NOMO-1 (cell line): Measurements from ENCODE around the gene MRPL49.
"Not testable (repeated sequence)": the region's sequence is repeated elsewhere in the genome, so short reads cannot be mapped to it uniquely, and the experiment has no call there.

Source experiments
- DNase-seq, 2 experiments: peaks; one replicate each; lab custom pipeline; 2025; ENCODE audit not compliant: unreplicated experiment in 2 of 2; lab: John Stamatoyannopoulos, UW

MRPL49 gene

DNA sequence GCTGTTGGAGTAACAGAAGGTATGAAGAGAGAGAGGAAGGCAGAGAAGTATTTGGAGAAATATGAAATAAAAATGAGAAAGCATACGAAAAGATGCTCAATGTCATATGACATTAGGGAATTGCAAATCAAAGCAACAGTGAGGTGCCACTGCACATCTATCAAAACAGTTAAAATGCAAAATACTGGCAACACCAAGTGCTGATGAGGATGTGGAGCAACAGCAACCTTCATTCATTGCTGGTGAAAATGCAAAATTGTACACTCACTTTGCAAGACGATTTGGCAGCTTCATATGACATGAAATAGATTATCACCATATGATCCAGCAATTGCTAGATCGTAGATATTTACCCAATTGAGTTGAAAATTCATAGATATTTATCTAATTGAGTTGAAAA, 38.5 kb downstream of the MRPL49 start:
- no peak for DNase-seq

DNA sequence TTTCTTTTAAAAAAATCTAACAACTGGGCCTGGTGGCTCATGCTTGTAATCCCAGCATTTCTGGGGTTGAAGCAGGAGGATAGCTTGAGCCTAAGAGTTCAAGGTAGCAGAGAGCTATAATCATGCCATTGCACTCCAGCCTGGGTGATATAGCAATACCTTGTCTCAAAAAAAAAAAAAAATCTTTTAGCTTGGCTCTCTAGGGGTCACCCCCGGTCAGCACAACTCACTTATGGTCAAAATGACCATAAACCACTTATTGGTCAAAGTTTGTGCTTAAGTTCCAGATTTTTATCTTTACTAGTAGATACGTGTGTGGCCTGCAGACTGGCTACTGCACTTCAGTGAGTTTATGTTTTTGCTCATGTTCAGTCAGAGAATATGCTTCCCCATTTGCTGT, 41.6 kb downstream of the MRPL49 start:
- DNase-seq = no peak

DNA sequence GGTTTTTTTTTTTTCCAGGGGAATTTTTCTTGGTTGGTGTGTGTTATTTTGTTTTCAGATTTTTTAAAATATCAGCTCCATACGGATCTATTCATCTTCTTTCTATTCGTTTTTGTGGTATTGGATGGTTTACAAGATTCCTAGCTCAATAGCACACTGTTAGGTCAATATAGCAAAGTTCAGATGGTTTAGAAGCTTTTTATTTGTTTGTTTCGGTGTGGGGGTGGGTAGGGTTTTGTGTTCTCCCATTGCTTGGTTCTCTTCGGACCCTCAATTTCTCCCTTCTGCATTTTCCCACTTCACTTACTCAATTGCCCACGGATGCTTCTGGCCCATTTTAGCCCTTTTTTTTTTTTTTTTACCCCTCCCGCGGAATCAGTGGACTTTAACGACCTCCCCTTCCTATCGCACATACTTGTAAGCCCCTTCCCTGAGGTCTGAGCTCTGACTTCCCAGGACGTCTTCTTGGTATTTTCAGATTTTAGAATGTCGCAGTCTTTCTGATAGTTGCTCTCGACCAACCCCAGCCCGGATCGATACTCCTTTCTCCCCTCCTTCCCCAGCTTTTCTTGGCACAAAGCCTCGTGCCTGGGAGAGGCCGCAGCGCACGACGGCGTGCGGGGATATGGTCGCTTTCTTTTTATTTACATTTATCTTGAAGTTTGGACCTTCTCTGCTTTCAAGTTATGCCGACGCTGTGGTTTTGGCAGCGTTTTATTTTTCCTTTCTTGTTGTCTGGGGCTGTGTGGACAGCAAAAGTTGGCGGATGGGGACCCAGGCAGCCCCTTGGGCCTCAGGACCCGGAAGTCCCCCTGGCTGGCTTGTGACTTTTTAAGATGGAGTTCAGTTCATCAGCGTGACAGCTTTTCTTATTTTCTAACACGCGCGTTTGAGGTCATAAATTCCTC, 43.5 kb downstream of the MRPL49 start:
- DNase-seq = no peak

DNA sequence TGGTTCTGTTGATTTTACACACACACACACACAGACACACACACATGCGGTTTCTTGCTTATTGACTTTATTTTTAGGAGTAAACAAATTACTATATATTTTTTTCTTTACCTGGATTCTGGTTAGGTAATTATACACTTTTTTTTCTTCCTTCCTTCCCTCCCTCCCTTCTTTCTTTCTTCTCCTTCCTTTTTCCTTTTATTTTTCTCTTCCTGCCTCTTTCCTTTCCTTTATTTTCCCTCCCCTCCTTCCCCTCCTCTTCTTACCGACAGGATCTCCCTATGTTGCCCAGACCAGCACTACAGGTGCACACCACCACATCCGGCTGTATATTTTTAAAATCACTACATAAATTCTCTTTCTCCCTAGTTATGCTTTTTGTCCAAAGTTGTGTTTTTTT, 44.8 kb downstream of the MRPL49 start:
- DNase-seq = no peak

DNA sequence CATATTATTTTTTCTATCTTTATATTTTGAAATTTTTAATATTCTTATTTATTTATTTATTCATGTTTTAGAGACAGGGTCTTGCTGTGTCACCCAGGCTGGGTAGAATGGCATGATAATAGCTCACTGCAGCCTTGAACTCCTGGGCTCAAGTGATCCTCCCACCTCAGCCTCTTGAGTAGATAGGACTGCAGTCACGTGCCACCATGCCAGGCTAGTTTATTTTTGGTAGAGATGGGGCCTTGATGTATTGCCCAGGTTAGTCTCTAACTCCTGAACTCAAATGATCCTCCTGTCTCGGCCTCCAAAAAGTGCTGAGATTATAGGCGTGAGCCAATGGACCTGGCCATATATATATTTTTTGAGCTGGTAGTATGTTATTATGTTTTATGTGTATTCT, 45.5 kb downstream of the MRPL49 start:
- DNase-seq = no peak

DNA sequence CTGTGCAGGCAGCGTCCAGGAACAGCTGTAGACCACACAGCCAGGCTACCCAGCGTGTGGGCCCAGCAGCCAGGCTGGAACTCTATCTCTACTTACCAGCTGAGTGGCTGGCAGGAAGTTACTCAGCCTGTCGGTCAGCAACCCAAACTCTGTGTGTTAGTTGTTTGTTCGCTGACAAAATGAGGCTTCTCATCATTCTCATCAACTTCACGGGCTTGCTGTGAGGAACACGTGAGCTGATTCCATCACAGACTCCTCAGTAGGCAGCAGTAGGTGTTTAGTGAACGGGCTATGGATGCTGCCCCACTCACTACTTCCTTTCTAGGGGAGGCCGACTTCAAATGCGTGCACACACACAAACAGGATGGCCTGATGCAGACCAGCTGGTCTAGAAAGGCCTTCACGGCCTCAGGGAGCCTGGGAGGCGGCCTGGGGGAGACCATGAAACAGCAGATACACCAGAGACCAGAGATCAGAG, 47.1 kb downstream of the MRPL49 start:
- no peak for DNase-seq

DNA sequence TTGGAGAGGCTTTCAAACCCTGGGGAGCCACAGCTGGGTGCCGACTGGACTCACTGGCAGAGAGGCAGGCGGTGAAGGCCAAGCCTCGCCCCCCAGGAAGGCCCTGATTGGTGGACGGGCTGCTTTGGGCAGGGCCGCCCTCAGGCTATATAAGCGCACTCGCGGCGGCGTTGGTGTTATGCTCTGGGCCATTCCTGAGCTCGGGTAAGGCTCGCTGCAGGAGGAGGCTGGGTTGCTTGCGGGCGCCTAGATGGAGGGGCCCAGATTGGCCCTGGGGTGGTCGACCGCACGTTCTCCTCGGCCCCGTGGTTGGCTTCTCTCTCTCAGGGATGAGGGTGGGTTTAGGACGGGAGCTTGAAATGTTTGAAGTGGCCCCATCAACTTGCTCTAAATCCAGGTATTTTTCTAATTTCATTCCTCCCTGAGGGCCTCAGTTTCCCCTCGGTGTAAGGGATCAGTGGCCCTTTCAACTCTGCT, 48.0 kb downstream of the MRPL49 start, which contains the start of gene SPDYC:
Gene SPDYC (plus strand): TSS at position 176 of the 477 bp plus-strand sequence. CDS start 1,125 bp downstream, outside the sequence.
- DNase-seq = no peak

DNA sequence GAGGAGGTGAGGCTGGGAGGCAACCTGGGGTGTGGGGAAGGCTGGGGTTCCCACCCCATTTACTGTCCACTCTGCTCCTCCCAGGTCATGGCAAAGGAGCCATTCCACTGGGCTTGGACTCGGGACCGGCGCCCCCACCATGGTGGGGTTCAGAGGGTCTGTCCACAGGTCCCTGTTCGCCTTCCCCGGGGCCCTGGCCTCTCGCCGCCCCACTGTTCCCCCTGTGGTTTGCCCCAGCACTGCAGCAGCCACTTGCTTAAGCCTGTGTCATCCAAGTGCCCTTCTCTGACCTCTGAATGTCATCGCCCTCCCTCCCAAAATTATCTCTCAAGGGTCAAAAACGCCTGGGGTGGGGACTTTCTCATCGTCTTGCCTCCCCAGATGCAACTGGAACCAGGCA, 50.5 kb downstream of the MRPL49 start:
- DNase-seq = no peak

DNA sequence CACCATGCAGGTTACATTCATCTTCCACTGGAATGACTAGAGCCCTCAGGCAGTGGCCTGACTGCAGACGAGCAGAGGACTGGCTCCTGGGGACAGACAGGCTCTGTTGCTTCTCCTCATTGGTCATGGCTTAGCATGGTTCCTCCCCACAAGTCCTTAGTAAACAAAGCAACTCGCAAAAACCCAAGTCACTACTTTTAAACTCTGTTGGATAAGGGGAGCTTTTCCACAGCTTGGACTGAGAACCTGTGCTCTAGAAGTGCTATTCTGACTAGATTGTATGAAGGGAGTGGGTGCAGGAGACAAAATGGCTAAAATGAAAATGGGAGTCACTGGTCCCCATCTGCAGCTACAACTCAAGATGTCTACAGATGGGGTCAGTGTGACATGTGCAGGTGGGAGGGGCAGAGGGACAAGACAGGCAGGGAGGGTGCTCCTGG, 52.5 kb downstream of the MRPL49 start:
- not testable (repeated sequence) for DNase-seq
